NCI-H69 (cell line): ENCODE measurements around the gene ANKRD10.

Experiments
- DNase-seq: peaks from one replicate; lab custom pipeline; 2025; lab: John Stamatoyannopoulos, UW

ANKRD10 gene

GRCh38 chr13:110944968-110945927 is 30.4 kb upstream of the ANKRD10 start:
- no peak for DNase-seq

DNA sequence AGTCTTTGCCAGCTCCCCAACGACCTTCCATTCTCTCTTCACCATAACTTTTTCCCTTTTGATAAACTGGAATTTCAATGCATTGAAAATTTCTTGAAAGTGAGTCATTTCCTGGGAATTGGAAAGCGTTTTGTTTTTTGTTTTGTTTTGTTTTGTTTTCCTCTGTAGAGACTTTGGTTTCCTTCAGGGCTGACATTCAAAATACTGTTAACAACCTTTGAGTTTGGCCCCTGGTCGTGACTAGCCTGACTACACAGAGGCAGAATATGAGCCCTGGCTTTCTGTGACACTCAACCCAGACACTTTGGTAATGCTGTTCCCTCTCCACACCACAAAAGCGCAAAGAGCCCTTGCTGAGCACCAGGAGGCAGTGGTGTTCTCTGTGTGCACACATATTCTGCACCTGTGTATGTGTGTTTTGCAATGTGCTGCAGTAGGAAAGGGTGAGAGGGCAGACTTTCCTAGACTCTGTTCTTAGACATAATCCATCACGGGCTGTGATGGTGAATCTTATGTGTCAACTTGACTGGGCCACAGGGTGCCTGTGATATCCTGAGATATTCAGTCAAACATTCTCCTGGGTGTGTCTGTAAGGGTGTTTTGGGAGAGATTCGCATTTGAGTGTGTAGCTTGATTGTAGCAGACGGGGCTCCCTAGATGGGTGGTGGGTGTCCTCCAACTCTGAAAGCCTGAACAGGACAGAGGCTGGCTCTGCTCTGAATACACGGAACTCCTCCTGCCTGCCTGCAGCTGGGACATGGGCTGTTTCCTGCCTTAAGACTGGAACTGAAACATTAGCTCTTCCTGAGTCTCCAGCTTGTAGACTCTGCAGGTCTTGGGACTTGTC is 29.5 kb upstream of the ANKRD10 start:
- peak; percentile 68 for DNase-seq

- DNase-seq: no peak
These were observed 27.5 kb upstream of the ANKRD10 start for GRCh38 chr13:110942248-110942981.

DNA sequence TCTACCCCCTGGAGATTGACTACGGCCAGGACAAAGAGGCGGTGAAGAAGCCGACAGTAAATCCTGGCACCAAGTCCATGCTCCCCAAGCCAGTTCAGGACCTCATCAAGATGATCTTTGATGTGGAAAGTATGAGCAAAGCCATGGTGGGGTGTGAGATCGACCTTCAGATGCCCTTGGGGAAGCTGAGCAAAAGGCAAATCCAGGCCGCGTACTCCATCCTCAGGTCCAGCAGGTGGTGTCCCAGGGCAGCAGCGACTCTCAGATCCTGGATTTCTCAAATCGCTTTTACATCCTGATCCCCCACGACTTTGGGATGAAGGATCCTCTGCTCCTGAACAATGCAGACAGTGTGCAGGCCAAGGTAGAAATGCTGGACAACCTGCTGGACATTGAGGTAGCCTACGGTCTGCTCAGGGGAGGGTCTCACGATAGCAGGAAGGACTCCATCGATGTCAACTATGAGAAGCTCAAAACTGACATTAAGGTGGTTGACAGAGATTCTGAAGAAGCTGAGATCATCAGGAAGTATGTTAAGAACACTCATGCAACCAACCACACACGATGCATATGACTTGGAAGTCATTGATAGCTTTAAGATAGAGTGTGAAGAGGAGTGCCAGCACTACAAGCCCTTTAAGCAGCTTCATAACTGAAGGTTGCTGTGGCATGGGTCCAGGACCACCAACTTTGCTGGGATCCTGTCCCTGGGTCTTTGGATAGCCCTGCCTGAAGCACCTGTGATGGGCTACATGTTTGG is 24.0 kb upstream of the ANKRD10 start:
- no peak for DNase-seq

- DNase-seq: no peak
These were observed 22.8 kb upstream of the ANKRD10 start for GRCh38 chr13:110937511-110938285.

DNA sequence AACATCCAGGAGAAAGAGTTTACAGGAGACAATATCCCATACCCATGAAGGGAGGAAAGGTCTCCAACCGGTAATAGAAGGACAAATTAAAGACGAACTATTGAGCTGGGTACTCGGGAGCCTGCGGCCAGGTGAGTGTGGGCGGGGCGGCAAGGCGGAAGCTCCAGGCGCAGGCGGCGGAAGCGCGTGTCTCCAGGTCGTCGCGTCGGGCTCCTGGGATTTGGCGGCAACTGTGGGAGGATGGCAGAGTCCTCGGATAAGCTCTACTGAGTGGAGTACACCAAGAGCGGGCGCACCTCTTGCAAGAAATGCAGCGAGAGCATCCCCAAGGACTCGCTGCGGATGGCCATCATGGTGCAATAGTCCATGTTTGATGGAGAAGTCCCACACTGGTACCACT is 21.6 kb upstream of the ANKRD10 start:
- DNase-seq: no peak

- no peak for DNase-seq
These were observed 17.7 kb upstream of the ANKRD10 start for GRCh38 chr13:110932588-110932987.

DNA sequence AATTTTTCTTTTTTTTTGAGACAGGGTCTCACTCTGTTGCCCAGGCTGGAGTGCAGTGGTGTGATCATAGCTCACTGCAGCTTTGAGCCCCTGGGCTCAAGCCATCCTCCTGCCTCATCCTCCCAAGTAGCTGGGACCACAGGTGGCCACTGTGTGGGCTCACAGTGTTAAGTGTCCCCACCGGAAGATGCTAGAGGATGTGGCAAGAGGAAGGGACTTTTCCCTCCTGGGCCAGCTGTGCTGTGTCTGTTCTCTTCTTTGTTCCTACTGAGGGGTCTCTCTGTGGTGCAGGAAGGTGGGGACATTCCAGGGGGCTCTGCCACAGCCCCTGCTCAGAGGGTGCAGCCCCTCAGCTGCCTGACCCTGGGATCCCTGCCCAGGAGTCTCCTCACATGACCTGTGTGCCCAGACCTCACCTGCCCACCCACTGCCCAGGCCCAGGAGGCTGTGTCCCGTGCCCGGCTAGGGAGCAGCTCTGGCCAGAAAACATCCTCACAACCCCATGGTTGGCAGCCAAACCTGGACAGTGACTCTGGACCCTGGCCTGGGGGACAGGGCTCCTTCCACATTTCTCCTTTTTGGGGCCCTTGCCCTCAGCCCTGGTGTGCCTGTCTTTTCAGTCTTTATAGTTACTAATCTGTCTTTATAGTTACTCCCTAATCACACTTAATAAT is 14.4 kb upstream of the ANKRD10 start:
- no peak for DNase-seq

GRCh38 chr13:110925023-110925612 is 10.2 kb upstream of the ANKRD10 start:
- DNase-seq: peak; percentile 17

DNA sequence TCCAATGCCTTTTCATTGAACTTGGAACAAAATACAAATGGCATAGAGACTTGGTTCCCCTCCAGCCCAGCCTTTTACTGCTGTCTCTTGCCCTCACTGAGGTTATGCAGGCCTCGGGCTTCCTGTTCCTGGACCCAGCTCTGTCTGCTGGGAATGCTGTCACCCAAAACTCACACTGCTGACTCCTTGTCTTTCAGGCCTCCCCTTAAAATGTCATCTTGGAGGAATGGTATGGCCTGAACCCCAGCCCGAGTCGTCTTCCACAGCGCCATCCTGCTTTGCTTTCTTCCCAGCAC is 9.7 kb upstream of the ANKRD10 start:
- no peak for DNase-seq

DNA sequence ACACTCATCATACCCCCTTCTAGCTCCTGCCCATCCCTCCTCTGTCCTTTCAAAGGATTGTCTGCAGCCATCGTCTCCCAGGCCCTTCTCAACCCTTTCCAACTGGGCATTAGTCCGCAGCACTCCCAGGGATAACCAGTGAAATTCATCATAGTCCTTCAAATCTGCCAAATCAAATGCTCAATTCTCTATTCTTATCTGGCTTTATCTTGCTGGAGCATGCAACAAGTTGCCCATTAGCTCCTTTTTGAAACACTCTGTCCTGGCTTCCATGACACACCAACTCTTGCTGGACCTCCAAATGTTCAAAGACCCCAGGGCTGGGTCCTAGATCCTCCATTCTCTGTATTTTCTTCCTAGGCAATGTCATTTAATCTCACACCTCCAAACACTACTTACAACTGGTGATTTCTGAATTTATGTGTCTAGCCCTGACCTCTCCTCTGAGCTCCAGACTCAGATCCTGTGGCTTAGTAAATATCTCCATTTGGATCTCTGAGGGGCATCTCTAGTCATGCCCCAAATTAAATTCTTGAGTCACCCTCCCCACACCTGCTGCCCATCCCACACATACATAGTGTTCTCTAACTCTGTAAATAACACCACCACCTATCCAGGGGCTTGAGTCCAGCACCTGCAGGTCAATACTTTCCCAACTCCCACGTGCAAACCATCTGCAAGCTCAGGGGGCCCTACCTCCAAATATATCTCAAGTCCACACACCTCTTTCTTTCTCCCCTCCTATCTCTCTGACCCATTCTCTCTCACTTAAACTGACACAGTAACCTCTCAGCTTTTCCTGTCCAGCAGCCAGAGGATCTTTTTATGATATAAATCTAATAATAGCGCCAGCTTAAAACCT is 9.1 kb upstream of the ANKRD10 start:
- no peak for DNase-seq

DNA sequence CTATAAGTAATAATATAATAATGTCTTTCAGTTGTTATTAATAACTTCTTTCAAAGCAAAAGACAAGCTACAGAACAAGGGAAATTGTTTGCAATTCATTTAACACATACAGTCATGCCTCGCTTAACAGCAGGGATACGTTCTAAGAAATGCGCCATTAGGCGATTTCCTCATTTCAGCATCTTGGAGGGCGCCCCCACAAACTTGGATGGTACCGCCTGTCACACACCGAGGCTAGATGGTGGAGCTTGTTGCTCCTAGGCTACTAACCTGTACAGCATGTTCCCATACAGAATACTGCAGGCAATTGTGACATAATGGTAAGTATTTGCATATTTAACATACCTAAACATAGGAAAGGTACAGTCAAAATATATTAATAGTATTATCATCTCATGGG is 8.2 kb upstream of the ANKRD10 start:
- no peak for DNase-seq

- DNase-seq: no peak
These were observed 7.6 kb upstream of the ANKRD10 start for GRCh38 chr13:110922506-110922905.

GRCh38 chr13:110921695-110922094 is 6.8 kb upstream of the ANKRD10 start:
- no peak for DNase-seq

DNA sequence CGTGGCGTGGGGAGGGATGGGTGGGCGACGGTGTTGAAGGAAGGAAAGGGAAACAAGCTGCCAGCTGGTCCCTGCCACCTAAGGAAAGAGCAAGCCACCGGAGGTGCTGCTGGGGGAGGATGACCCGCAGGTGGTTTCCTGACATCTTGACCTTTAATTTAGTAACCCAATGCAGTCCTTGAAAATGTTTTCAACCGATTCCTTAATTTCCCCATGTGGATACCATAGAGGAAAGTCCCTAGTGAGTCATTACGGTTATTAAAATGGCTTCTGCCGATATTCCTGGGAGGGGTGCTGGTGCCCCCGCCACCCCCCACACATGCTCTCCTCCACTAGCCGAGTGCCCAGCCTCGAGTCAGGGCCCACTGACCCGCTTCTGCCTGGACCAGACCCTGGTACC is 6.3 kb upstream of the ANKRD10 start:
- DNase-seq: peak; percentile 32

- DNase-seq: no peak
These were observed 5.2 kb upstream of the ANKRD10 start for GRCh38 chr13:110920038-110920437.

DNA sequence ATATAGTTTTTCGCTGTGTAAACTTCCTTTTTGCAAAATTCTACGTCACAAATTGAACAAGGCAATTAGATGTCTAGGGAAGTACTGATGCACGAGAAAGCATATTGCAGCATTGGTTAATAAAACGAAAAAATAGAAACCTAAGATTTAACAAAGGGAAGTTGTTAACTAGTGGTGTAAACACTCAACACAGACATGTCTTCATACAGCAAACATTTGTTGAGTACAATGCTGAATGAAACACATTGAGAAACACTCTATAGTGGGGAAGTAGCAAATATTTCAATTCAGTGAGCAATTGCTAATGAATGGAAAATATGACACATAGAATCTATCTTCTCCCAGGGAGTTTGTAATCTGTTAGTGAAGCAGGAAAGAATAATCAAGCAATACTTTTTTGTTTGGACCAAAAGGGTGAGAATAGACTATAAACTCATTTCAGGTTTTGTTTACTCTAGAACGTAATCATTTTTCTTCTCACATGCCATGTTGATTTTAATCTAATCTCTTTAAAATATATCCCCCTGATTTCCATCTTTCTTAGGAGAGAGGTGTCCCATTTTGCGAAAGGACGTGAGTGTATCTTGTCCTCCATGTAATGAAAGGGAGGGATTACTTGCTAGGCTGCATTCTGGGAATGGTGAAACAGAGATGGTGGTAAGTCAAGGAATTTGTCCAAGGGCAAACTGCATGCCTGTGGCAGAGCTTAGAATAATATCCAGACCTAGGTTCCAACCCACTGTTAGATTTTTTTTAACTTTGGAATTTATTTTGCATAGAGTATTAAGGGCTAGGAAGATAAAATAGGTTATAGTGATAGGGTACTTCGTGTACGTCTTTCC is 1.7 kb upstream of the ANKRD10 start:
- no peak for DNase-seq

- no peak for DNase-seq
These were observed 971 bp upstream of the ANKRD10 start for GRCh38 chr13:110915874-110916206.
